Retinal pigment epithelial cell (primary cell): ENCODE results near the gene APAF1.

Source experiments
- DNase-seq: peaks from one replicate; pipeline ENCODE4 v3.0.0-alpha.2; 2010; ENCODE audit warnings: low read depth
- H3K4me3 ChIP-seq: 2 replicates; pipeline ENCODE4 v1.5.1; 2011; ENCODE audit warnings: mild to moderate bottlenecking, low read length, control low read depth, moderate library complexity
- CTCF ChIP-seq: conservative IDR thresholded peaks from 2 replicates; pipeline ENCODE4 v1.5.1; 2011; ENCODE audit warnings: low read depth, low read length, control low read depth, inconsistent platforms

The APAF1 gene

DNA sequence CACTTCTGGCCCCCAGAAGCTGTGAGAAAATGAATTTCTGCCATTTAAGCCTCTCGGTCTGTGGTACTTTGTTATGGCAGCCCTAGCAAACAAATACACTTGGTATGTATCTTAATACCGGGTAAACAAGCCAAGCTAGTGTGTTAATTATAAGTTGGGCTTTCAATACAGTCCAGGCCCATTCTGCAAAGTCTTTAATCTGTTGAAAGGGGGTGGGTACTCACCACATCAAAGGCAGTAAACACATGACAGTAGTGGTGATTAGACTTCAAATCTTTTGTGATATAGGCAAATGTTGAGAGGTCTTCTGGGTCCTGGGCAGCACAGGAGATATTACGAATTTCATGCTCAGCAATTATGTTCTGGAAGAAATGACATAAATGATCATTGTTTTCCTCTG, 127.7 kb downstream of the APAF1 start:
- no peak overlapping the region for H3K4me3 ChIP-seq
- no peak for DNase-seq
- no peak for TF ChIP-seq CTCF

DNA sequence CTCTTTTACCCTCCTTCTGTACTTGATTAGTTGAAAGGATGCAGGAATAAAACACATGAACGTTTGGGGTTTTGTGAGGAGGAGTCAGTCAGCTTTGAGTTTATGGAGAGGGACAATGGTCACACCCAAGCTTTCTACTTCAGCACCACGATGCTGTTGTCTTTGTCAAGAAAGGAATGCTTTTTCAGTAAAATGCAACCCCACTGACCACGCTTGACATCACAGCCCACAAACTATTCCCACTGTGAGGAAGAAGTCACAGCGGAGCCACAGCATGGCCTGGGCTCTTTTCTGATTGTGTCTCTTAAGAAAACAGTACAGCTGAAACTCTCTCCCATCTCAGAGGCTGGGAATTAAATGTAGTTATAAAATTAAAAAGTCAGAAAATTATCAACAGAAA, 135.2 kb downstream of the APAF1 start:
- H3K4me3 ChIP-seq: no peak overlapping the region
- no peak for TF ChIP-seq CTCF
- no peak for DNase-seq

DNA sequence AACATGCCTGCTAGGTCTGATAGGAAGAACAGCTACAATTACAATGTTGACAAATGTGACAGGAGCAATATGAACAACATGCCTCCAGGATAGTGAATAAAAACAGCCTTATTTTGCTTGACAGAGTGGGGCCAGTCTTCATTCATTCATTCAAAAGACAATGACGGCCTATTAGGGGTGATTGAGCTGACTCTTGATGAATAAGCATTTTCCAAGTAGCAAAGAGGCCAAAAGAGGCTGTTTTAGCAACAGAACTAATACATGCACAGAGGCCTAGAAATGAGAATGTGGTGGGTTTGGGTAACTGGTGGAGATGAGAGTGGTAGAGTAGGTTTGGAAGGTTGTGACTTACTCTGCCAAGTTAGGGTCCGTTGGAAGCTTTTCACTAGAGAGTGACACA, 138.3 kb downstream of the APAF1 start:
- DNase-seq: no peak
- no peak overlapping the region for H3K4me3 ChIP-seq
- TF ChIP-seq CTCF: no peak
